ENCODE measurements around the gene TMEM72. TPM values are rescaled to one million over a fixed set of nuclear protein-coding genes. Genes with fewer than 3 reads are reported as not detected.
A peak's percentile ranks its signal among the peaks of the same experiment; 100 is the strongest.

Gene TMEM72
- total RNA-seq, 1 donor from 2014 or later = not detected

- Mint-ChIP-seq H3K4me1 (ENCODE audit: low read depth) (peaks cover 20% of the 10 kb centered on the region), H3K4me3 (ENCODE audit: unreplicated experiment) (no peak overlapping the region), H3K27me3 (ENCODE audit: low read depth) (no peaks in the 10 kb centered on the region), H3K27ac (ENCODE audit: unreplicated experiment) (no peak overlapping the region), H3K36me3 (ENCODE audit: low read depth) (no peaks in the 10 kb centered on the region), H3K9me3 (ENCODE audit: low read depth) (no peaks in the 10 kb centered on the region)
- DNase-seq (ENCODE audit: low spot score) = no peak
- TF ChIP-seq, protein P1, sequence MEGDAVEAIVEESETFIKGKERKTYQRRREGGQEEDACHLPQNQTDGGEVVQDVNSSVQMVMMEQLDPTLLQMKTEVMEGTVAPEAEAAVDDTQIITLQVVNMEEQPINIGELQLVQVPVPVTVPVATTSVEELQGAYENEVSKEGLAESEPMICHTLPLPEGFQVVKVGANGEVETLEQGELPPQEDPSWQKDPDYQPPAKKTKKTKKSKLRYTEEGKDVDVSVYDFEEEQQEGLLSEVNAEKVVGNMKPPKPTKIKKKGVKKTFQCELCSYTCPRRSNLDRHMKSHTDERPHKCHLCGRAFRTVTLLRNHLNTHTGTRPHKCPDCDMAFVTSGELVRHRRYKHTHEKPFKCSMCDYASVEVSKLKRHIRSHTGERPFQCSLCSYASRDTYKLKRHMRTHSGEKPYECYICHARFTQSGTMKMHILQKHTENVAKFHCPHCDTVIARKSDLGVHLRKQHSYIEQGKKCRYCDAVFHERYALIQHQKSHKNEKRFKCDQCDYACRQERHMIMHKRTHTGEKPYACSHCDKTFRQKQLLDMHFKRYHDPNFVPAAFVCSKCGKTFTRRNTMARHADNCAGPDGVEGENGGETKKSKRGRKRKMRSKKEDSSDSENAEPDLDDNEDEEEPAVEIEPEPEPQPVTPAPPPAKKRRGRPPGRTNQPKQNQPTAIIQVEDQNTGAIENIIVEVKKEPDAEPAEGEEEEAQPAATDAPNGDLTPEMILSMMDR (IDR thresholded peaks at IDR 0.05) = no peak
These were observed 4.7 kb upstream of the TMEM72 start for GRCh38 chr10:44906486-44906885.

DNA sequence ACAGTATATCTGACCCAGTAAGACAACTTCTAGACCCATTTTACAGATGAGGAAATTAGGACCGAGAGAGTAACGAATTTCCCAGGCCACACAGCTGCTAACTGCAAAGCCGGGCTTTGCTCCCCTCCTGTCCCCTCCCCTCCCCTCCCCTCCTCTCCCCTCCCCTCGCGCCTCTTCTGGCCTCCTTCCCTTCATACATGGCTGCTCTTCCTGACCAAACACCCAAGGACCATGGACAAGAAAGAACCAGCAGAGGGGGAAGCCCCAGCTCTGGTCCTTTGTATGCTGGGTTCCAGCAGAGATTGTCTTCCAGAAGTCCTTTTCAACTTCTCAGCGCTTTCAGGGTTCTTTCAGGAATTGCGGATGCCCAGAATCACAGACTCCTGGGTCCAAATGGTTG lies 3.6 kb upstream of the TMEM72 start:
- H3K4me1 Mint-ChIP-seq (ENCODE audit: low read depth) = peaks cover 20% of the 10 kb centered on the region
- DNase-seq (ENCODE audit: low spot score) = no peak
- TF ChIP-seq, protein P1 (IDR thresholded peaks at IDR 0.05) = no peak
- H3K9me3 Mint-ChIP-seq (ENCODE audit: low read depth) = no peaks in the 10 kb centered on the region
- H3K27me3 Mint-ChIP-seq (ENCODE audit: low read depth) = no peaks in the 10 kb centered on the region
- no peak overlapping the region for H3K27ac Mint-ChIP-seq (ENCODE audit: unreplicated experiment)
- no peak overlapping the region for H3K4me3 Mint-ChIP-seq (ENCODE audit: unreplicated experiment)
- no peaks in the 10 kb centered on the region for H3K36me3 Mint-ChIP-seq (ENCODE audit: low read depth)

- H3K27me3 Mint-ChIP-seq (ENCODE audit: low read depth) = no peaks in the 10 kb centered on the region
- peaks cover 22% of the 10 kb centered on the region for H3K4me1 Mint-ChIP-seq (ENCODE audit: low read depth)
- no peaks in the 10 kb centered on the region for H3K9me3 Mint-ChIP-seq (ENCODE audit: low read depth)
- no peak for DNase-seq (ENCODE audit: low spot score)
- no peaks in the 10 kb centered on the region for H3K36me3 Mint-ChIP-seq (ENCODE audit: low read depth)
- TF ChIP-seq, protein P1 (IDR thresholded peaks at IDR 0.05) = no peak
- H3K4me3 Mint-ChIP-seq (ENCODE audit: unreplicated experiment) = peak overlapping the region; percentile 16
- peak overlapping the region; percentile 76 for H3K27ac Mint-ChIP-seq (ENCODE audit: unreplicated experiment)
These were observed 2.9 kb upstream of the TMEM72 start for GRCh38 chr10:44908066-44908749.

- no peaks in the 10 kb centered on the region for H3K27me3 Mint-ChIP-seq (ENCODE audit: low read depth)
- no peaks in the 10 kb centered on the region for H3K9me3 Mint-ChIP-seq (ENCODE audit: low read depth)
- H3K36me3 Mint-ChIP-seq (ENCODE audit: low read depth) = no peaks in the 10 kb centered on the region
- DNase-seq (ENCODE audit: low spot score) = no peak
- no peak overlapping the region for H3K27ac Mint-ChIP-seq (ENCODE audit: unreplicated experiment)
- no peak overlapping the region for H3K4me3 Mint-ChIP-seq (ENCODE audit: unreplicated experiment)
- H3K4me1 Mint-ChIP-seq (ENCODE audit: low read depth) = peaks cover 30% of the 10 kb centered on the region
- TF ChIP-seq, protein P1 (IDR thresholded peaks at IDR 0.05) = no peak
These were observed 2.1 kb upstream of the TMEM72 start for GRCh38 chr10:44908936-44909630.

GRCh38 chr10:44909910-44910309 lies 1.2 kb upstream of the TMEM72 start:
- no peak for DNase-seq (ENCODE audit: low spot score)
- Mint-ChIP-seq H3K9me3 (ENCODE audit: low read depth) (no peaks in the 10 kb centered on the region), H3K27ac (ENCODE audit: unreplicated experiment) (no peak overlapping the region), H3K36me3 (ENCODE audit: low read depth) (no peaks in the 10 kb centered on the region), H3K4me3 (ENCODE audit: unreplicated experiment) (no peak overlapping the region), H3K27me3 (ENCODE audit: low read depth) (no peaks in the 10 kb centered on the region), H3K4me1 (ENCODE audit: low read depth) (peaks cover 30% of the 10 kb centered on the region)
- TF ChIP-seq, protein P1 (IDR thresholded peaks at IDR 0.05) = no peak
